HepG2 (cell line): ENCODE data around the gene ZKSCAN2. TPM values are rescaled to one million over a fixed set of nuclear protein-coding genes. Genes with fewer than 3 reads are reported as not detected.

Source experiments
- CAMTA2 ChIP-seq: sonication (generic); formaldehyde crosslinking; IDR thresholded peaks from 2 replicates; pipeline ENCODE4 v1.4.0; 2020; ENCODE audit warnings: mild to moderate bottlenecking, missing genetic modification reagents, borderline replicate concordance
- DR1 ChIP-seq: sonication (generic); formaldehyde crosslinking; IDR thresholded peaks from 2 replicates; pipeline ENCODE4 v1.8.0; 2021; ENCODE audit warnings: mild to moderate bottlenecking, missing genetic modification reagents, inconsistent platforms
- GATA4 ChIP-seq: sonication (generic); IDR thresholded peaks from 2 replicates; pipeline ENCODE4 v1.6.1; 2016; ENCODE audit warnings: antibody characterized with exemption, low read depth, borderline replicate concordance
- HINFP ChIP-seq: sonication (generic); formaldehyde crosslinking; IDR thresholded peaks from 2 replicates; pipeline ENCODE4 v1.4.0; 2020; ENCODE audit warnings: low read depth, mild to moderate bottlenecking, missing genetic modification reagents
- HNRNPLL ChIP-seq: fragments of 200-400 bp; formaldehyde crosslinking; IDR thresholded peaks from 2 replicates; pipeline ENCODE4 v1.6.1; 2017; ENCODE audit warnings: mild to moderate bottlenecking, low read depth, low read length; ENCODE audit not compliant: poor library complexity, severe bottlenecking
- MATR3 ChIP-seq: sonication (generic); formaldehyde crosslinking; IDR thresholded peaks from 2 replicates; pipeline ENCODE4 v1.4.0; 2020; ENCODE audit warnings: missing genetic modification reagents
- PLSCR1 ChIP-seq: sonication (generic); formaldehyde crosslinking; IDR thresholded peaks from 2 replicates; pipeline ENCODE4 v1.5.0; 2020; ENCODE audit warnings: missing genetic modification reagents, mild to moderate bottlenecking, borderline replicate concordance
- POLR2G ChIP-seq: fragments of 200-400 bp; formaldehyde crosslinking; IDR thresholded peaks from 2 replicates; pipeline ENCODE4 v1.6.1; 2018; ENCODE audit warnings: mild to moderate bottlenecking, low read depth, low read length, moderate library complexity
- SMAD1 ChIP-seq: sonication (generic); formaldehyde crosslinking; IDR thresholded peaks from 2 replicates; pipeline ENCODE4 v1.4.0; 2020; ENCODE audit warnings: missing genetic modification reagents, low read depth, mild to moderate bottlenecking, borderline replicate concordance
- YEATS4 ChIP-seq: sonication (generic); formaldehyde crosslinking; IDR thresholded peaks from 2 replicates; pipeline ENCODE4 v1.4.0; 2020; ENCODE audit warnings: missing genetic modification reagents, borderline replicate concordance
- ZNF24 ChIP-seq: fragments of 450-650 bp; IDR thresholded peaks from 2 replicates; pipeline ENCODE4 v1.6.1; 2017; ENCODE audit warnings: antibody characterized with exemption, mild to moderate bottlenecking
- ZNF407 ChIP-seq: sonication (generic); formaldehyde crosslinking; IDR thresholded peaks from one replicate; pipeline ENCODE4 v1.5.1; 2020; ENCODE audit warnings: mild to moderate bottlenecking, missing genetic modification reagents; ENCODE audit errors: not compliant biosample characterization
- ZNF451 ChIP-seq: sonication (generic); formaldehyde crosslinking; IDR thresholded peaks from 2 replicates; pipeline ENCODE4 v1.5.0; 2020; ENCODE audit warnings: mild to moderate bottlenecking, missing genetic modification reagents
- ZNF660 ChIP-seq: sonication (generic); formaldehyde crosslinking; IDR thresholded peaks from 2 replicates; pipeline ENCODE4 v1.5.1; 2020; ENCODE audit warnings: mild to moderate bottlenecking, low read depth, missing genetic modification reagents, borderline replicate concordance
- polyA plus RNA-seq, 8 experiments: library from polyadenylated mRNA; depleted of rRNA in 3 of 8; stranded (reverse) in 7 of 8; unstranded in 1 of 8; fragments of >200 nt; fragmentation: Illumina TruSeq in 4 of 8; extraction: Trizol in 4 of 8; gene quantifications; 2 replicates each; pipeline versions ENCODE4 v1.2.1 to v1.2.3, GENCODE V29; 2011 to 2016; ENCODE audit warnings: low read depth in 4 of 8, missing spikeins in 1 of 8, mixed read lengths in 1 of 8; ENCODE audit not compliant: insufficient read depth in 1 of 8
- total RNA-seq, 5 experiments: library from RNA; depleted of rRNA; stranded (reverse); fragments of >200 nt; fragmentation: Illumina TruSeq; extraction: Trizol; gene quantifications; 2 replicates each; pipeline ENCODE4 v1.2.3, GENCODE V29; 2016; ENCODE audit warnings: low read depth in 1 of 5

Gene ZKSCAN2
- total and polyA plus RNA-seq, 2 of the 13 experiments (the other 11 are each of a cell fraction or from before 2014, with no cell fraction given) = 4.2 to 11.1 TPM

GRCh38 chr16:25257956-25258860, 563 bp upstream of the ZKSCAN2 start (continued):
- TF ChIP-seq ZNF407 (CRISPR knock-in tag) (no peak), GATA4 (peak; percentile 74), ZNF451 (peak; percentile 8; the same call in 1 of the 2 replicates), PLSCR1 (CRISPR knock-in tag) (0 out of 2 replicates have a peak, but pooled peaks have one; percentile 80), MATR3 (CRISPR knock-in tag) (no peak), SMAD1 (no peak; the same call in 1 of the 2 replicates), CAMTA2 (peak; percentile 28; the same call in 1 of the 2 replicates), HINFP (CRISPR knock-in tag) (no peak), ZNF24 (peak; percentile 80; the same call in 1 of the 2 replicates), YEATS4 (CRISPR knock-in tag) (peak; percentile 96), HNRNPLL (peak; percentile 71), POLR2G (peak; percentile 76), DR1 (CRISPR knock-in tag) (peak; percentile 26; the same call in 1 of the 2 replicates), ZNF660 (CRISPR knock-in tag) (no peak)
